Activated naive CD8-positive, alpha-beta T cell treated with anti-CD3 and anti-CD28 coated beads for 36 hours (primary cell): ENCODE data around the gene GHRL. TPM values are rescaled to one million over a fixed set of nuclear protein-coding genes. Genes with fewer than 3 reads are reported as not detected.

ENCODE experiments used
- DNase-seq: peaks from one replicate; pipeline ENCODE4 v3.0.0; 2021
- H3K27ac Mint-ChIP-seq: one replicate; pipeline ENCODE4 v1.8.0; 2022; ENCODE audit warnings: mild to moderate bottlenecking, moderate library complexity, mixed read lengths
- H3K27me3 Mint-ChIP-seq: one replicate; pipeline ENCODE4 v1.8.0; 2022; ENCODE audit warnings: mild to moderate bottlenecking, mixed read lengths
- H3K36me3 Mint-ChIP-seq: one replicate; pipeline ENCODE4 v1.8.0; 2021; ENCODE audit warnings: mild to moderate bottlenecking, mixed read lengths
- H3K4me1 Mint-ChIP-seq: one replicate; pipeline ENCODE4 v1.8.0; 2021; ENCODE audit warnings: mixed read lengths
- H3K4me3 Mint-ChIP-seq: one replicate; pipeline ENCODE4 v1.8.0; 2022; ENCODE audit warnings: mild to moderate bottlenecking, moderate library complexity, mixed read lengths
- H3K9me3 Mint-ChIP-seq: one replicate; pipeline ENCODE4 v1.8.0; 2022; ENCODE audit warnings: mixed read lengths
- total RNA-seq, 2 experiments: library from RNA; stranded (reverse); gene quantifications; one replicate each; pipeline ENCODE4 v1.2.3, GENCODE V29; 2021

GHRL gene
- total RNA-seq, 2 experiments from 2014 or later, result 0.38 to 0.41 TPM

GRCh38 chr3:10332481-10333348, 40.0 kb upstream of the GHRL start:
- H3K27ac Mint-ChIP-seq, result no peak overlapping the region
- H3K27me3 Mint-ChIP-seq, result peaks cover 20% of the 10 kb centered on the region
- no peak for DNase-seq
- no peaks in the 10 kb centered on the region for H3K36me3 Mint-ChIP-seq
- H3K4me1 Mint-ChIP-seq, result peaks cover 11% of the 10 kb centered on the region
- no peak overlapping the region for H3K4me3 Mint-ChIP-seq
- no peaks in the 10 kb centered on the region for H3K9me3 Mint-ChIP-seq

DNA sequence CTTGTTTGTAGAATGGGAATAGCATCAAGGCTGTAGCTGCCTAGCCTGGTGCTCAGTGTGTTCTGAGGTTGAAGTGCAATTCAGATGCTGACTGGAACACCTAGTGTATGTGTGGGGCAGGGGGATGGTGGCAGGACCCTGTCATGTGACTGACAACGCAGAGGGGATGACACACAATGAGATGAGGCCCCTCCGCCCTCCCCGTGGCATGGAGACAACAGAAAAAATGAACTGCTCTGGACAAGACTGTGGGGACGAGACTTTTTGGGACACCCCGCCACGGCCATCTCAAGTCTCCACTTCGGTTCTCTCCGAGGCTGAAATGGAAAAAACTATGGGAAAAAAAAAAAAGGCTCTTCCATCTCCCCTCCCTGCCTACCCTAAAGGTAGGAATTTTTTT, 38.6 kb upstream of the GHRL start:
- H3K9me3 Mint-ChIP-seq, result no peaks in the 10 kb centered on the region
- H3K27ac Mint-ChIP-seq, result no peak overlapping the region
- H3K36me3 Mint-ChIP-seq, result no peaks in the 10 kb centered on the region
- no peak overlapping the region for H3K4me3 Mint-ChIP-seq
- no peak for DNase-seq
- peaks cover 11% of the 10 kb centered on the region for H3K4me1 Mint-ChIP-seq
- H3K27me3 Mint-ChIP-seq, result peaks cover 28% of the 10 kb centered on the region

GRCh38 chr3:10330319-10330718, 37.6 kb upstream of the GHRL start:
- peaks cover 11% of the 10 kb centered on the region for H3K4me1 Mint-ChIP-seq
- no peak overlapping the region for H3K4me3 Mint-ChIP-seq
- no peaks in the 10 kb centered on the region for H3K9me3 Mint-ChIP-seq
- peaks cover 31% of the 10 kb centered on the region for H3K27me3 Mint-ChIP-seq
- no peak overlapping the region for H3K27ac Mint-ChIP-seq
- no peak for DNase-seq
- no peaks in the 10 kb centered on the region for H3K36me3 Mint-ChIP-seq

GRCh38 chr3:10329495-10330015, 36.8 kb upstream of the GHRL start:
- H3K36me3 Mint-ChIP-seq, result no peaks in the 10 kb centered on the region
- peaks cover 11% of the 10 kb centered on the region for H3K4me1 Mint-ChIP-seq
- H3K9me3 Mint-ChIP-seq, result no peaks in the 10 kb centered on the region
- H3K27me3 Mint-ChIP-seq, result peaks cover 31% of the 10 kb centered on the region
- DNase-seq, result no peak
- no peak overlapping the region for H3K4me3 Mint-ChIP-seq
- no peak overlapping the region for H3K27ac Mint-ChIP-seq

DNA sequence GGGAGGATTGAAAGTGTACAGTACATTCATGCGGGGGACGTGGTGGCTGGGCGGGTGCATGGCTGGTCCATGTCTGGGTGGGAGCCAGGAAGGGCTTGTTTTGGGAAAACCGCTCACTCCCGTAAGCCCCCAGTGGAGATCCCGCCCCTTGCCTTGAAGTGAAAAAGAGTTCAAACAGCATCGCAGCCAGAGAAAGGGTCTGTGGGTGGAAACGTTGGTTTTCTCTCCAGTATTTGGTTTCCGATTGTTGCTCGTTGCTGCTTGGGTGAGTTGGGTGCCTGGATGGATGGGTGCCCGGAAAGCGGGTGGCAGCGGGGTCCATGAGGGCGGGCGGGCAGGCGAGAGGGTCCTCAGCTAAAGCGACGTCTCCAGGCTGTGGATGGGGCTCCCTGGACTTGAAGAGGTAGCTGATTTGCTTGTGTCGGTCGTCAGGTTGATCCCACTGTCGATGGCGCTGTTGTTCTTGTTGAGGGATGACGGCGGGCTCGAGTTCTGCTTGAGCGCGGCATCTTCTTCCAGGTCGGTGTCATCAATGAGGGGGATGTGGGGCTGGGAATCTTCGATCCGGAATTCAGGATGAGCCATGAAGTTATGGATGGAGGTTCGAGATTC, 35.8 kb upstream of the GHRL start:
- Mint-ChIP-seq H3K36me3 (no peaks in the 10 kb centered on the region), H3K4me1 (peaks cover 10% of the 10 kb centered on the region), H3K27me3 (peaks cover 31% of the 10 kb centered on the region), H3K4me3 (no peak overlapping the region), H3K9me3 (no peaks in the 10 kb centered on the region), H3K27ac (no peak overlapping the region)
- no peak for DNase-seq

DNA sequence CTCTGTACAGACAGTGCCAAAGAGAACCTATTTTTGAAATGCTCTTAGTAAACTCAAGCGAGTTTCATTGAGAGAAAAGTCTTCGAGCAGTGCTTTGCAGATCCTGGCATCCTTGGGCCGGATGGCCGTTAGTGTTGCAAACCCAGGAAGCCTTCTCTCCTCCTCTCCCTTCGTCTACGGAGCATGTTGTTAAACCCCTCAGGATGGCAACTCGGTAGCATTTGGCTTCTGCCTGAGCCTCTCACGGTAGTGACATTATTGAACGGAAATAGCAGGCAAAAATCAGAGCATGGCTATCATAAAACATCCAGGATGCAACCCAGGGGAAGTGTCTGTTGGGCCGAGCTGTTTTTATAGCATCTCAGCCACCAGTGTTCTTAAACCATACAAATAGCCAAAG, 34.8 kb upstream of the GHRL start:
- Mint-ChIP-seq H3K27me3 (peaks cover 31% of the 10 kb centered on the region), H3K9me3 (no peaks in the 10 kb centered on the region), H3K4me1 (peaks cover 2% of the 10 kb centered on the region), H3K27ac (no peak overlapping the region), H3K4me3 (no peak overlapping the region), H3K36me3 (no peaks in the 10 kb centered on the region)
- no peak for DNase-seq

DNA sequence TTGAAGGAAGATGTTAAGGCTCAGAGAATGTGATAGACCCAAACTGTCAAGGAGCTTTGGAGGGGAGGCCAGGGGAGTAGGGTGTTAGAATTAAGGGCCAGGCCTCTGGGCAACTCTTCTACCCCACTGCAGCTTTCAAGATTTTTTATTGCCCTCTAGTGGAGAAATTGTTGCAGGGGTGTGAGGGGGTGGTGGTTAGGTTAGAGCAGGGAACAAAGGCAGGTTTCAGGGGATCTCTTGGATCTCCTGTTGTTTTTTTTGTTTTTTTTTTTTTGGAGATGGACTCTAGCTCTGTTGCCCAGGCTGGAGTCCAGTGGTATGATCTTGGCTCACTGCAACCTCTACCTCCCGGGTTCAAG, 29.6 kb upstream of the GHRL start:
- Mint-ChIP-seq H3K27me3 (peaks cover 9% of the 10 kb centered on the region), H3K4me3 (no peak overlapping the region), H3K36me3 (peaks cover 3% of the 10 kb centered on the region), H3K27ac (no peak overlapping the region), H3K4me1 (peaks cover 23% of the 10 kb centered on the region), H3K9me3 (no peaks in the 10 kb centered on the region)
- DNase-seq, result no peak

GRCh38 chr3:10321630-10322351, 29.0 kb upstream of the GHRL start:
- Mint-ChIP-seq H3K4me3 (peak overlapping the region; percentile 18), H3K4me1 (peaks cover 23% of the 10 kb centered on the region), H3K9me3 (no peaks in the 10 kb centered on the region), H3K27ac (no peak overlapping the region), H3K27me3 (peaks cover 8% of the 10 kb centered on the region), H3K36me3 (peaks cover 3% of the 10 kb centered on the region)
- DNase-seq, result no peak

DNA sequence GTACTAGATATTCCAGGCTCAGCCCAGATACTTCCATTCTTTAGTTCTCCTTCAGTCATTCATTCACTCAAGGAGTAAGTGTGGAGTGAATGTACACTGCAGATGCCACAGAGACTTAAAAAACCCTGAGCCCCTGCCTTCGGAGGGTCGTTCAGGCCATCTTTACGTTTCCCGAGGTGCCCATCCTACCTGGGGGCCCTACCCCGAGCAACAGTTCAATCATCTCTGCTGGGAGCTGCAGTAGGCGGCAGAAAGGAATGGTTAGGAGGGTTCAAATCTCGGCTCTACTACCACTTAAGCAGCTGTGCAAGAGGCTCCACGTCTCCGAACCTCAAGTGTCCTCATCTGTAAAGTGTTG, 27.6 kb upstream of the GHRL start:
- Mint-ChIP-seq H3K4me1 (peaks cover 23% of the 10 kb centered on the region), H3K27ac (peak overlapping the region; percentile 78), H3K27me3 (no peaks in the 10 kb centered on the region), H3K4me3 (peak overlapping the region; percentile 93), H3K36me3 (peaks cover 3% of the 10 kb centered on the region), H3K9me3 (no peaks in the 10 kb centered on the region)
- DNase-seq, result no peak

DNA sequence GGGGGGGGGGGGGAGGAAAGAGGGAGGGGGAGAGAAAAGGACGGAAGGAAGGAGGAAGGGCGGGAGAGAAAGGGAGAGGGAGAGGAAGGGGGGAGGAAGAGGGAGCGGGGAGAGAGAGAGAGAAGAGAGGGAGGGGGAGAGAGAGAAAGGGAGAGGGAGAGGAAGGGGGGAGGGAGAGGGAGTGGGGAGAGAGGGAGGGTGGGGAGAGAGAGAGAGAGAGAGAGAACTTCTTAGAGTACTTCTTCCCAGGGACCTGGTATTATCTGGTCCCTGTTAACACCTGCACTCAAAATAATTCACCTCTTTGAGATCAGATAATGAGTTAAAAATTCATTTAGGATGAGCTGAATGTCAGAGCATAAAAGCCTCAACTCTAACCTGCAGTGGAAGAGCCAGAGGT, 27.1 kb upstream of the GHRL start:
- H3K4me1 Mint-ChIP-seq, result peaks cover 23% of the 10 kb centered on the region
- no peak for DNase-seq
- no peaks in the 10 kb centered on the region for H3K9me3 Mint-ChIP-seq
- no peak overlapping the region for H3K27ac Mint-ChIP-seq
- peaks cover 3% of the 10 kb centered on the region for H3K36me3 Mint-ChIP-seq
- peak overlapping the region; percentile 93 for H3K4me3 Mint-ChIP-seq
- no peaks in the 10 kb centered on the region for H3K27me3 Mint-ChIP-seq

DNA sequence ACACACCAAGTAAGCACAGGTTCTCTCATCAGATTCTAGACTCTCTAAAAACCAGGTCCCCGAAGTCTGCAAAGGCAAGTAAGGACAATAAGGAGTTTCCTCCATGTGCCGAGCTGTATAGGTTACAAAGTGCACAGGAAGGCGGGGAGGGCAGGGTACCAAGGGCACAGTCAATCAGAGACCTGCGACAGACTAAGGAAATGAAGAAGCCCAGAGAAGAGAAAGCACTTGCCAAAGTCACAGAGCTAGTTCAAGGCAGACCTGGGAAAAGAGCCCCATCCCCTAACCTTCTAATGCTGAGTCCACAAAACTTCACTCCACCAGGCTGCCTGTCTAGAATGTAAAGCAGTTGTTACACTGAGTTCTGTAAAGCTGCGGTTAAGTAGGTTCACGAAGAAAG, 26.5 kb upstream of the GHRL start:
- H3K27me3 Mint-ChIP-seq, result no peaks in the 10 kb centered on the region
- H3K36me3 Mint-ChIP-seq, result peaks cover 3% of the 10 kb centered on the region
- H3K9me3 Mint-ChIP-seq, result no peaks in the 10 kb centered on the region
- peaks cover 23% of the 10 kb centered on the region for H3K4me1 Mint-ChIP-seq
- H3K4me3 Mint-ChIP-seq, result peak overlapping the region; percentile 93
- H3K27ac Mint-ChIP-seq, result no peak overlapping the region
- no peak for DNase-seq

- no peak overlapping the region for H3K4me3 Mint-ChIP-seq
- H3K27ac Mint-ChIP-seq, result no peak overlapping the region
- no peak for DNase-seq
- no peaks in the 10 kb centered on the region for H3K27me3 Mint-ChIP-seq
- no peaks in the 10 kb centered on the region for H3K9me3 Mint-ChIP-seq
- peaks cover 23% of the 10 kb centered on the region for H3K4me1 Mint-ChIP-seq
- peaks cover 5% of the 10 kb centered on the region for H3K36me3 Mint-ChIP-seq
Measured at GRCh38 chr3:10317961-10318350, 25.2 kb upstream of the GHRL start.

- H3K9me3 Mint-ChIP-seq, result no peaks in the 10 kb centered on the region
- H3K4me3 Mint-ChIP-seq, result no peak overlapping the region
- H3K27me3 Mint-ChIP-seq, result no peaks in the 10 kb centered on the region
Measured at GRCh38 chr3:10317311-10317960, 24.7 kb upstream of the GHRL start.

GRCh38 chr3:10315771-10316344, 23.1 kb upstream of the GHRL start:
- H3K9me3 Mint-ChIP-seq, result no peaks in the 10 kb centered on the region
- peaks cover 7% of the 10 kb centered on the region for H3K36me3 Mint-ChIP-seq
- no peak overlapping the region for H3K27ac Mint-ChIP-seq

More at GRCh38 chr3:10317311-10317960, 24.7 kb upstream of the GHRL start:
- peaks cover 23% of the 10 kb centered on the region for H3K4me1 Mint-ChIP-seq
- H3K36me3 Mint-ChIP-seq, result peaks cover 7% of the 10 kb centered on the region
- no peak for DNase-seq
- no peak overlapping the region for H3K27ac Mint-ChIP-seq

More at GRCh38 chr3:10315771-10316344, 23.1 kb upstream of the GHRL start:
- H3K4me1 Mint-ChIP-seq, result peaks cover 21% of the 10 kb centered on the region
- H3K27me3 Mint-ChIP-seq, result no peaks in the 10 kb centered on the region
- H3K4me3 Mint-ChIP-seq, result no peak overlapping the region
- DNase-seq, result no peak
